GM23248 (cell line): ENCODE measurements around the gene UNC5C. TPM values are rescaled to one million over a fixed set of nuclear protein-coding genes. Genes with fewer than 3 reads are reported as not detected.

Experiments
- DNase-seq: peaks from one replicate; pipeline ENCODE4 v3.0.0-alpha.2; 2015
- H2AFZ ChIP-seq: fragments of 200-600 bp; sonication (generic); 2 replicates; pipeline ENCODE4 v1.6.1; 2016; ENCODE audit warnings: antibody characterized with exemption
- H3F3A ChIP-seq: fragments of 200-600 bp; sonication (generic); 2 replicates; pipeline ENCODE4 v1.6.1; 2016; ENCODE audit warnings: mild to moderate bottlenecking, antibody characterized with exemption, mixed run types; ENCODE audit not compliant: insufficient read depth
- H3K27ac ChIP-seq: fragments of 200-600 bp; sonication (generic); 2 replicates; pipeline ENCODE4 v1.5.1; 2016; ENCODE audit warnings: mild to moderate bottlenecking
- H3K27me3 ChIP-seq: fragments of 200-600 bp; sonication (generic); replicated peaks from 2 replicates; pipeline ENCODE4 v1.6.1; 2016; ENCODE audit warnings: mild to moderate bottlenecking; ENCODE audit not compliant: insufficient read depth
- H3K36me3 ChIP-seq: fragments of 200-600 bp; sonication (generic); 2 replicates; pipeline ENCODE4 v1.6.1; 2016; ENCODE audit warnings: low read depth, mild to moderate bottlenecking
- H3K4me1 ChIP-seq: fragments of 200-600 bp; sonication (generic); 2 replicates; pipeline ENCODE4 v1.6.1; 2016; ENCODE audit warnings: mild to moderate bottlenecking; ENCODE audit not compliant: insufficient read depth
- H3K4me2 ChIP-seq: fragments of 200-600 bp; sonication (generic); one replicate; pipeline ENCODE4 v1.6.1; 2016; ENCODE audit warnings: mild to moderate bottlenecking; ENCODE audit not compliant: unreplicated experiment
- H3K4me3 ChIP-seq: fragments of 200-600 bp; sonication (generic); 2 replicates; pipeline ENCODE4 v1.5.1; 2016; ENCODE audit warnings: mild to moderate bottlenecking
- H3K79me2 ChIP-seq: fragments of 200-600 bp; sonication (generic); 2 replicates; pipeline ENCODE4 v1.6.1; 2016; ENCODE audit warnings: mild to moderate bottlenecking; ENCODE audit not compliant: insufficient read depth
- H3K9ac ChIP-seq: fragments of 200-600 bp; sonication (generic); 2 replicates; pipeline ENCODE4 v1.6.1; 2016; ENCODE audit warnings: mild to moderate bottlenecking
- H3K9me2 ChIP-seq: fragments of 200-600 bp; sonication (generic); 2 replicates; pipeline ENCODE4 v1.6.1; 2016; ENCODE audit warnings: mixed run types, mild to moderate bottlenecking, moderate library complexity; ENCODE audit not compliant: insufficient read depth
- H3K9me3 ChIP-seq: fragments of 200-600 bp; sonication (generic); one replicate; pipeline ENCODE4 v1.6.1; 2017; ENCODE audit warnings: low read depth
- H4K20me1 ChIP-seq: fragments of 200-600 bp; sonication (generic); 2 replicates; pipeline ENCODE4 v1.6.0; 2016; ENCODE audit not compliant: insufficient read depth
- EZH2 ChIP-seq: fragments of 200-600 bp; sonication (generic); IDR thresholded peaks from 2 replicates; pipeline ENCODE4 v1.6.1; 2018; ENCODE audit warnings: antibody characterized with exemption, mild to moderate bottlenecking; ENCODE audit not compliant: insufficient read depth, poor library complexity, severe bottlenecking
- EZH2phosphoT487 ChIP-seq: fragments of 200-600 bp; sonication (generic); IDR thresholded peaks from 2 replicates; pipeline ENCODE4 v1.6.1; 2018; ENCODE audit warnings: antibody characterized with exemption, moderate library complexity, mild to moderate bottlenecking, low read depth; ENCODE audit not compliant: insufficient read depth
- whole genome bisulfite sequencing, 2 experiments: methylation state at CpG; one replicate each; pipeline ENCODE4 v1.1.6; 2015 to 2017; ENCODE audit warnings: low lambda C conversion rate in 2 of 2, low coverage in 1 of 2; ENCODE audit errors: missing lambda C conversion rate in 2 of 2; 5-methylcytosine and 5-hydroxymethylcytosine counted together
- in situ Hi-C: fragments of 300-500 bp; cut with MboI; formaldehyde crosslinking; loops from 2 replicates; pipeline ENCODE4 v1.15.0; 2020
- polyA plus RNA-seq: library from polyadenylated mRNA; unstranded; fragments of >200 nt; fragmentation: Nextera tagmentation; extraction: Ambion mirVana; gene quantifications from 2 replicates; pipeline ENCODE4 v1.2.1, GENCODE V29; 2016
- total RNA-seq: library from RNA; depleted of rRNA; stranded (reverse); fragments of >200 nt; shearing (Covaris generic); gene quantifications from 2 replicates; pipeline ENCODE4 v1.2.3, GENCODE V29; 2014

The UNC5C gene
- total and polyA plus RNA-seq, 2 experiments from 2014 or later = not detected

GRCh38 chr4:95445251-95445650 is 103.5 kb downstream of the UNC5C start:
- WGBS, 2 experiments = 41 to 48% methylated on average over 5 of the region's 5 CpGs
- H2AFZ ChIP-seq = no peak overlapping the region
- H3K9ac ChIP-seq = no peak overlapping the region
- no peak overlapping the region for H3K4me3 ChIP-seq
- no peaks in the 10 kb centered on the region for H4K20me1 ChIP-seq
- H3K4me2 ChIP-seq = no peak overlapping the region
- H3K27me3 ChIP-seq = no peaks in the 10 kb centered on the region
- H3K79me2 ChIP-seq = no peaks in the 10 kb centered on the region
- TF ChIP-seq EZH2phosphoT487 (no peak), EZH2 (no peak)
- H3K9me3 ChIP-seq = no peaks in the 10 kb centered on the region
- no peaks in the 10 kb centered on the region for H3K36me3 ChIP-seq
- in situ Hi-C loops = no loop called here
- no peaks in the 10 kb centered on the region for H3K4me1 ChIP-seq
- H3K9me2 ChIP-seq = no peaks in the 10 kb centered on the region
- H3F3A ChIP-seq = no peaks in the 10 kb centered on the region
- DNase-seq = no peak
- H3K27ac ChIP-seq = no peak overlapping the region

GRCh38 chr4:95444812-95445211 is 104.0 kb downstream of the UNC5C start:
- Histone ChIP-seq H3K9ac (no peak overlapping the region), H3K79me2 (no peaks in the 10 kb centered on the region), H3K4me3 (no peak overlapping the region), H2AFZ (no peak overlapping the region), H3K4me1 (no peaks in the 10 kb centered on the region), H4K20me1 (no peaks in the 10 kb centered on the region), H3K27me3 (no peaks in the 10 kb centered on the region), H3K27ac (no peak overlapping the region), H3K4me2 (no peak overlapping the region), H3K9me3 (no peaks in the 10 kb centered on the region), H3K36me3 (no peaks in the 10 kb centered on the region), H3F3A (no peaks in the 10 kb centered on the region), H3K9me2 (no peaks in the 10 kb centered on the region)
- in situ Hi-C loops = no loop called here
- 42 to 61% methylated on average over 5 of the region's 5 CpGs for WGBS, 2 experiments
- no peak for DNase-seq
- no peak for TF ChIP-seq EZH2
- TF ChIP-seq EZH2phosphoT487 = no peak

GRCh38 chr4:95439896-95440295 is 108.9 kb downstream of the UNC5C start:
- no peak overlapping the region for H2AFZ ChIP-seq
- H3K9ac ChIP-seq = no peak overlapping the region
- H3K4me1 ChIP-seq = no peaks in the 10 kb centered on the region
- H3K27ac ChIP-seq = no peak overlapping the region
- no peaks in the 10 kb centered on the region for H3K36me3 ChIP-seq
- H3K79me2 ChIP-seq = no peaks in the 10 kb centered on the region
- H3K9me2 ChIP-seq = no peaks in the 10 kb centered on the region
- in situ Hi-C loops = no loop called here
- H3K9me3 ChIP-seq = no peaks in the 10 kb centered on the region
- H4K20me1 ChIP-seq = no peaks in the 10 kb centered on the region
- 6 to 8% methylated on average over 4 of the region's 4 CpGs for WGBS, 2 experiments
- TF ChIP-seq EZH2phosphoT487 = no peak
- TF ChIP-seq EZH2 = no peak
- no peak overlapping the region for H3K4me3 ChIP-seq
- H3F3A ChIP-seq = no peaks in the 10 kb centered on the region
- no peak for DNase-seq
- no peaks in the 10 kb centered on the region for H3K27me3 ChIP-seq
- H3K4me2 ChIP-seq = no peak overlapping the region

- Histone ChIP-seq H3K4me3 (no peak overlapping the region), H3K36me3 (no peaks in the 10 kb centered on the region), H3K9ac (no peak overlapping the region), H3F3A (no peaks in the 10 kb centered on the region), H3K27ac (no peak overlapping the region), H3K9me2 (no peaks in the 10 kb centered on the region), H2AFZ (no peak overlapping the region), H3K9me3 (no peaks in the 10 kb centered on the region), H3K79me2 (no peaks in the 10 kb centered on the region), H3K27me3 (no peaks in the 10 kb centered on the region), H3K4me1 (no peaks in the 10 kb centered on the region), H4K20me1 (no peaks in the 10 kb centered on the region), H3K4me2 (no peak overlapping the region)
- TF ChIP-seq EZH2phosphoT487 = no peak
- TF ChIP-seq EZH2 = no peak
- in situ Hi-C loops = no loop called here
- 47 to 57% methylated on average over 2 of the region's 2 CpGs for WGBS, 2 experiments
- no peak for DNase-seq
These were observed 109.7 kb downstream of the UNC5C start for GRCh38 chr4:95439071-95439470.

GRCh38 chr4:95432466-95432865 is 116.3 kb downstream of the UNC5C start:
- in situ Hi-C loops = no loop called here
- Histone ChIP-seq H3F3A (no peaks in the 10 kb centered on the region), H3K27me3 (no peaks in the 10 kb centered on the region), H3K79me2 (no peaks in the 10 kb centered on the region), H3K9ac (no peak overlapping the region), H3K36me3 (no peaks in the 10 kb centered on the region), H3K4me2 (no peak overlapping the region), H3K4me1 (no peaks in the 10 kb centered on the region), H4K20me1 (no peaks in the 10 kb centered on the region), H3K27ac (no peak overlapping the region), H3K9me2 (no peaks in the 10 kb centered on the region), H3K4me3 (no peak overlapping the region), H3K9me3 (no peaks in the 10 kb centered on the region), H2AFZ (no peak overlapping the region)
- TF ChIP-seq EZH2phosphoT487 (no peak), EZH2 (no peak)
- 0 to 4% methylated on average over 1 of the region's 1 CpG for WGBS, 2 experiments
- no peak for DNase-seq
